COLO668 (cell line): ENCODE data around the gene RYR1.
"Not testable (repeated sequence)": the region's sequence is repeated elsewhere in the genome, so short reads cannot be mapped to it uniquely, and the experiment has no call there.

Experiments used
- DNase-seq: peaks from one replicate; lab custom pipeline; 2025; ENCODE audit not compliant: unreplicated experiment; lab: John Stamatoyannopoulos, UW

The RYR1 gene

GRCh38 chr19:38512277-38512676, 78.8 kb downstream of the RYR1 start:
- DNase-seq = no peak

- not testable (repeated sequence) for DNase-seq
Observed at GRCh38 chr19:38513156-38513555, 79.7 kb downstream of the RYR1 start.

DNA sequence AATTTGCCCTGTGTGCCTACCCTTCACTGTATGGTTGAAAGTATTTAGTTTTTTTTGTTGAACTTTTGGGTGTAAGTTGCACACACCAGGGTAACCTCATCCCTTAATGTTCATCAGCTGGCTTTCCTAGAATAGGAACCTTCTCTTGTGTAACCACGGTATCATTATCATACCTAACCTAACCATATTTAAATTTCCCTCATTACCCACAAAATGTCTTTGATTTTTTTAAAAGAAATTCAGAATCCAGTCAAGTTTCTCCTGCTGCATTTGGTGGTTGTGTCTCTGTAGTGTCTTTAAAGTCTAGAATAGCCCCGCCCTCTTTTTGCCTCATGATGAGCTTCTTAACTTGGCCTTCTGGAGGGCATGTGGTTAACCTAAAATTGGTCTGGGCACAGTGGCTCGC, 80.3 kb downstream of the RYR1 start:
- no peak for DNase-seq

DNA sequence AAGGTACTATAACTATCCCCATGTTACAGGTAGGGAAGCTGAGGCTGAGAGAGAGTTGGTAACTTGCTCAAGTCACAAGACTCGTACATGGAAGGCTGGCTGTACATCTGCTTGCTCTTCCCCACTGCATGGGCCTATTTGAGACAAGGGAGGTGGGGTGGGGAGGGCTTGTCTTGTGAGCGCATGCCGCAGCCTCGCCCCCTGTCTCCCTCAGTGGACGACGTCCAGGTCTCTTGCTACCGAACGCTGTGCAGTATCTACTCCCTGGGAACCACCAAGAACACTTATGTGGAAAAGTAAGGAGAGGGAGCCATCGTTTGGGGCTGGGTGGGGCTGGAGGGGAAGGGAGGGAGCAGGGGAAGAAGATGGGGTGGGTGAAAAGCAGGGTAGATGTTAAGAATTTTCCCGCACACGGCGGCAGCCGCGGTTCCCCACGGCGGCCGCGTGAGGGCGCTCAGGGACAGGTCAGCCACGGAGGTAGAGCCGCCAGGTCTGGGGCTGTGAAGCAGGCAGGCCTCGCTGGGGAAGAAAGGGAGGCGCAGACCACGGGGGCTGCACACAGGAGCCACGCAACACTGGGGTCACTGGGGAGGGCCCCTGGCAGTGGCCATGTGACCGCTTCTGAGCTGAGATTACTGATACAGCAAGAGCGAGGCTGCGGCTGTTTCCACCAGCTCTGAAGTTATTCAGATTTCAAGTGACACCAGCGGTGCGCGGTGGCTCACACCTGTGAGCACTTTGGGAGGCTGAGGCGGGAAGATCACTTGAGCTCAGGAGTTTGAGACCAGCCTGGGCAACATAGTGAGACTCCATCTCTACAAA, 81.5 kb downstream of the RYR1 start:
- DNase-seq = peak; percentile 55

DNA sequence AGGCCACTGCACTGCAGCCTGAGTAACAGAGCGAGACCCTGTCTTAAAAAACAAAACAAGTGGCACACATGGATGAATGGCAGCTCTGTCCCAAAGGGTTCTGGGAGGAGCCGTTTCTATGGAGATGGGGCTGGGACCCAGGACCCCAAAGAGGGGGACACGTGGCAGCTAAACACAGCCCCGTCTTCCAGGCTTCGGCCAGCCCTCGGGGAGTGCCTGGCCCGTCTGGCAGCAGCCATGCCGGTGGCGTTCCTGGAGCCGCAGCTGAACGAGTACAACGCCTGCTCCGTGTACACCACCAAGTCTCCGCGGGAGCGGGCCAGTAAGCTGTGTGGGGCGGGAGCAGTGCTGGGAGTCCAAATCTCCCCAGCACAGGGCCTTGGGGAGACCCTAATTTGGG, 82.4 kb downstream of the RYR1 start:
- no peak for DNase-seq

GRCh38 chr19:38516802-38517201, 83.3 kb downstream of the RYR1 start:
- DNase-seq = no peak

DNA sequence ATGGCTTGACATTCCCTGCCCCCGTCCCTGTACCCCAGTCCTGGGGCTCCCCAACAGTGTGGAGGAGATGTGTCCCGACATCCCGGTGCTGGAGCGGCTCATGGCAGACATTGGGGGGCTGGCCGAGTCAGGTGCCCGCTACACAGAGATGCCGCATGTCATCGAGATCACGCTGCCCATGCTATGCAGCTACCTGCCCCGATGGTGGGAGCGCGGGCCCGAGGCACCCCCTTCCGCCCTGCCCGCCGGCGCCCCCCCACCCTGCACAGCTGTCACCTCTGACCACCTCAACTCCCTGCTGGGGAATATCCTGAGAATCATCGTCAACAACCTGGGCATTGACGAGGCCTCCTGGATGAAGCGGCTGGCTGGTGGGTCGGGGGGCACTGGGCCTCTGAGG, 83.8 kb downstream of the RYR1 start:
- no peak for DNase-seq

DNA sequence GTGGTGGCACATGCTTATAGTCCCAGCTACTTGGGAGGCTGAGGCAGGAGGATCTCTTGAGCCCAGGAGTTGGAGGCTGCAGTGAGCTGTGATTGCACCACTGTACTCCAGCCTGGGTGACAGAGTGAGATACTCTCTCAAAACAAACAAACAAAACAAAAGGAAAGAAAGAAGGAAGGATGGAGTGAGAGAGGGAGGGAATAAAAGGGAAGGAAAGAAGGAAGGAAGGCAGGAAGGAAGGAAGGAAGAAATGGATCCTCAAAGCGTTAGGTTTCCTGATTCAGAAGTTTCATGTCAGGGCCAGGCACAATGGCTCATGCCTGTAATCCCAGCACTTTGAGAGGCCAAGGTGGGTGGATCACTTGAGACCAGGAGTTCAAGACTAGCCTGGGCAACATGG, 84.5 kb downstream of the RYR1 start:
- not testable (repeated sequence) for DNase-seq

DNA sequence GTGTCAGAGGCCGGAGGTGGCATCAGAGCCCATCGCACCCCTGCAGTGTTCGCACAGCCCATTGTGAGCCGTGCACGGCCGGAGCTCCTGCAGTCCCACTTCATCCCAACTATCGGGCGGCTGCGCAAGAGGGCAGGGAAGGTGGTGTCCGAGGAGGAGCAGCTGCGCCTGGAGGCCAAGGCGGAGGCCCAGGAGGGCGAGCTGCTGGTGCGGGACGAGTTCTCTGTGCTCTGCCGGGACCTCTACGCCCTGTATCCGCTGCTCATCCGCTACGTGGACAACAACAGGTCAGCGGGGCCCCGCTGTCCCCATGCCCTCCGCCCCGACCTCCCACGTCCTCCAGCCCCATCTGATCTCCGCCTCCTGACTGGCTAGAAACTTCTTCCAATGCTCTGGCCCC, 85.7 kb downstream of the RYR1 start:
- no peak for DNase-seq

DNA sequence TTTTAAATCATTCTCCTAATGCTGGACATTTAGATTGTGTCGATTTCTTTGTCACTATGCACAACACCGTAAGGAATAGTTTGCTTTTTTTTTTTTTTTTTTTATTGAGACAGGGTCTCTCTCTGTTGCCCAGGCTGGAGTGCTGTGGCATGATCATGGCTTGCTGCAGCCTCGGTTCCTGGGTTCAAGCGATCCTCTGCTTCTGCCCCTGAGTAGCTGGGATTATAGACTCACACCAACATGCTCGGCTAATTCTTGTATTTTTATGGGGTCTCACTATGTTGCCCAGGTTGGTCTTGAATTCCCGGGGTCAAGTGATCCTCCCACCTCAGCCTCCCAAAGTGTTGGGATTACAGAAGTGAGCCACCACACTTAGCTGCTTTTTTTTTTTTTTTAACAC, 86.5 kb downstream of the RYR1 start:
- DNase-seq = no peak

DNA sequence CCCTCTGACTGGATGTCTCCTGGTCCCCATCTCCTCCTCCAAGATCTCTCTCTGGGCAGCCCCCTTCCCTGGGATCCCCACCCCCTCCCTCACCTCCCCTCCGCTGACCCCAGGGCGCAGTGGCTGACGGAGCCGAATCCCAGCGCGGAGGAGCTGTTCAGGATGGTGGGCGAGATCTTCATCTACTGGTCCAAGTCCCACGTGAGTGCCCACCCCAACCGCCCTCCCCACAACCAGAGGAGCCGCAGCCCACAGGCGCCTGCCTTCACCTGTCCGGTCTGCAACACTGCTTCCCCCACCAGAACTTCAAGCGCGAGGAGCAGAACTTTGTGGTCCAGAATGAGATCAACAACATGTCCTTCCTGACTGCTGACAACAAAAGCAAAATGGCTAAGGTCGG, 89.4 kb downstream of the RYR1 start:
- DNase-seq = no peak

GRCh38 chr19:38523319-38523718, 89.8 kb downstream of the RYR1 start:
- DNase-seq = no peak

- no peak for DNase-seq
Observed at GRCh38 chr19:38524369-38524768, 90.9 kb downstream of the RYR1 start.

DNA sequence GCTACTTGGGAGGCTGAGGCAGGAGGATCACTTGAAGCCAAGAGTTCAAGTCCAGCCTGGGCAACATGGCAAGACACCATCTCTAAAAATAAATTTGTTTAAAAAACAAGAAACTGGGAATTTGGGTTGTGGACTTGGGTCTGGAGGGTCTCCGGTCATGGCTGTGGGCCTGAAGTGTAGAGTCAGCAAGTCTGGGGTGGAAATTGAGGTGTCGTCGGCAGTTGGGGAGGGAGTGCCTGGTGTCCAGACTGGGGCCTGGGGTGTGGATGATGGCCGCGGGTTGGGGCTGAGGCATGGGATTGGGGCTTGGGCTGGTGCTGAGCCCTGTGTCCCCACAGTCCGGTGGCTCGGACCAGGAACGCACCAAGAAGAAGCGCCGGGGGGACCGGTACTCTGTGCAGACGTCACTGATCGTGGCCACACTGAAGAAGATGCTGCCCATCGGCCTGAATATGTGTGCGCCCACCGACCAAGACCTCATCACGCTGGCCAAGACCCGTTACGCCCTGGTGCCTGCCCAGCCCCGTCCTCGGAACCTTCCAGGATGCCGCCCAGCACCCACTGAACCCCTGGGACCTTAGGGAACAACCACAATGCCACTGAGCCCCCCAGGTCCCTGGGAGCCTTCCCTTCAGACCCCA, 91.6 kb downstream of the RYR1 start:
- DNase-seq = no peak

DNA sequence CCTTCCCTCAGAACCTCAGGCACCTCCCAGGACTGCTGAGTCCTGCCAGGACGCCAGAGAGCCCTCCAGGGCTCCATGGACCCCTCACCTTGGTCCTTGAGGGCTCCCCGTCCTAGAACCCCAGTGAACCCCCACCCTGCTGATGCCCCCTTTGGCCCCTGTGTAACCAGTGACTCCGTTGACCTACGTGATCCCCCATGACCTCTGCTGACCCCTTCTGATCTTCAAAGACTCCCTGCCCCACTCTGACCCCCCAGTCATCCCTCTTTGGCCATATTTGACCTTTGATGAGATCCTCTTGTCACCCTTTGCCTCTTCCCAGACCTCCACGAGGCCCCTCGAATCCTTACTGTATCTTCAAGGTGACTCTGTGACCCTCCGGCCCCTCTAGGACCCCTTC, 92.9 kb downstream of the RYR1 start:
- DNase-seq = no peak

GRCh38 chr19:38527466-38528136, 94.1 kb downstream of the RYR1 start:
- DNase-seq = no peak

- DNase-seq = no peak
Observed at GRCh38 chr19:38528213-38528755, 94.8 kb downstream of the RYR1 start.

- DNase-seq = no peak
Observed at GRCh38 chr19:38528931-38529330, 95.4 kb downstream of the RYR1 start.

- no peak for DNase-seq
Observed at GRCh38 chr19:38531515-38531914, 98.0 kb downstream of the RYR1 start.

GRCh38 chr19:38532939-38533338, 99.4 kb downstream of the RYR1 start:
- no peak for DNase-seq

DNA sequence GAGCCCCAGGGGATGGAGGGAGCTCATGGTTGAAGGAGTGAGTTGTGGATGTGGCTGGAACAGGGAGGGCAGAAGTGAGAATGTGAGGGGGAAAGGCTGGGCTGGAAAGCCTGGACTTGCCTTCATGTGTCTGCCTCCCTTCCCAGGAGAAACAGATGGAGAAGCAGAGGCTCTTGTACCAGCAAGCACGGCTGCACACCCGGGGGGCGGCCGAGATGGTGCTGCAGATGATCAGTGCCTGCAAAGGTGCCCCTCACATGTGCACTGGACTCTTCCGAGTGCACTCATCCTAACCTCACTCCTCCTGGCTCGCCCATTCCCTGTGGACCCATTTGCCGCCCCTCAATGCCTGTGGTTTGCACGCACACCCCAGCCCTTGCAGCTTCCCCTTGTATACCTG, 101.1 kb downstream of the RYR1 start:
- DNase-seq = no peak

- no peak for DNase-seq
Observed at GRCh38 chr19:38535212-38535611, 101.7 kb downstream of the RYR1 start.
